NCI-H1048 (cell line): Measurements from ENCODE around the gene CACNB4.
A peak's percentile ranks its signal among the peaks of the same experiment; 100 is the strongest.

Source experiments
- DNase-seq: peaks from one replicate; lab custom pipeline; 2025; lab: John Stamatoyannopoulos, UW

The CACNB4 gene

GRCh38 chr2:151855111-151855510 is 243.7 kb downstream of the CACNB4 start:
- DNase-seq, result no peak

GRCh38 chr2:151853070-151853758 is 245.6 kb downstream of the CACNB4 start:
- DNase-seq, result no peak

- peak; percentile 27 for DNase-seq
Observed at GRCh38 chr2:151852260-151853069, 246.4 kb downstream of the CACNB4 start.

GRCh38 chr2:151851761-151852160 is 247.1 kb downstream of the CACNB4 start:
- peak; percentile 17 for DNase-seq

- no peak for DNase-seq
Observed at GRCh38 chr2:151849413-151850010, 249.3 kb downstream of the CACNB4 start.

- no peak for DNase-seq
Observed at GRCh38 chr2:151845884-151846283, 253.0 kb downstream of the CACNB4 start.

- no peak for DNase-seq
Observed at GRCh38 chr2:151845481-151845880, 253.4 kb downstream of the CACNB4 start.

- DNase-seq, result no peak
Observed at GRCh38 chr2:151844211-151844896, 254.5 kb downstream of the CACNB4 start.

- no peak for DNase-seq
Observed at GRCh38 chr2:151843691-151844061, 255.2 kb downstream of the CACNB4 start.

GRCh38 chr2:151842830-151843690 is 255.8 kb downstream of the CACNB4 start:
- DNase-seq, result no peak

- DNase-seq, result no peak
Observed at GRCh38 chr2:151841047-151841424, 257.8 kb downstream of the CACNB4 start.

- no peak for DNase-seq
Observed at GRCh38 chr2:151840216-151841046, 258.4 kb downstream of the CACNB4 start.

GRCh38 chr2:151837926-151838325 is 260.9 kb downstream of the CACNB4 start:
- no peak for DNase-seq

GRCh38 chr2:151833984-151834383 is 264.9 kb downstream of the CACNB4 start:
- DNase-seq, result no peak

- no peak for DNase-seq
Observed at GRCh38 chr2:151830961-151831360, 267.9 kb downstream of the CACNB4 start.

GRCh38 chr2:151828890-151829324 is 269.9 kb downstream of the CACNB4 start:
- DNase-seq, result no peak

GRCh38 chr2:151828143-151828889 is 270.5 kb downstream of the CACNB4 start, which contains the start of gene ARL5A:
Gene ARL5A (minus strand): TSS chr2:151828421. CDS start chr2:151828176, 245 bp downstream.
- peak; percentile 89 for DNase-seq

- no peak for DNase-seq
Observed at GRCh38 chr2:151827564-151828142, 271.2 kb downstream of the CACNB4 start.

- no peak for DNase-seq
Observed at GRCh38 chr2:151826737-151827157, 272.1 kb downstream of the CACNB4 start.
